ENCODE measurements around the gene FNDC10. TPM values are rescaled to one million over a fixed set of nuclear protein-coding genes. Genes with fewer than 3 reads are reported as not detected.

FNDC10 gene
- total and polyA plus RNA-seq, 9 of the 15 experiments (the other 6 are each of a cell fraction or from before 2014, with no cell fraction given) = 0.08 to 6.3 (median 1.6) TPM

DNA sequence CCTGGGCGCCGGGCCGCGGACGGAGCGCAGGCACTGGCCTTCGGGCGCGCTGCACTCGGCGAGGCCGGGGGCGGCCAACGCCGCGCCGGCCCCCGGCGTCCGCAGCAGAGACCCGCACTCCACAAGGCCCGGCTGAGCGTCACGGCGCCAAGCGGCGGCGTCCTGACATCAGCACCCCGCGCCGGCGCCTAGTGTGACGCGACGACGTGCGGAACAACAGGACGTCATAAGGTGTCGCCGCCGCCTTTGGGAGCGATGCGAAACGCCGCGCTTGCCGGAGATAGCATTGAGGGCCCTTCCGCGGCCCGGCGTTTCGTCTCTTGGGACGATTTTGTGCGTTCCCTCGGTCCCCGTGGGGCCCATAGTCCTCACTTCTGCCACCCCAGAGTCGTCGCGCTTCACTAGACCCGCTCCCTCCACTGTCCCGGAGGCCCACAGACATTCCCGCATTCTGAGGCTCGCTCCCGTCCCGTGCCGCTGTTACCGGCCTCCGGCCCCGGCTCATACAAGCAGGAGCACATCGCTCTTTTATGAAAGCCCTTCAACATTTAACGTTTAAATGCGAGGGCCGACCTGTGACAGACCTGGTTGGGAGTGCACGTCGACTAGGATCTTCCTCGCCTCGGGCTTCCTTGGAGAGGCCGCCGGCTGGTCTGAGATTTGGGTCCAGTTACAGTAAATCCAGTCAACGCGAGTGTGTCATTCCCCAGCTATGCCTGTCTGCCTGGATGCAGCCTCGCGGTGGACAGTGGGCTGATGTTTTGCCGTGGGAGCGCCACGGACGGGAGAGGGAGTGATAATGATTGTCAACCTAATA, 25.0 kb downstream of the FNDC10 start, which contains the start of gene SSU72 (continued):
- peak; percentile 99 for TF ChIP-seq GATAD2B (IDR thresholded peaks at IDR 0.05; ENCODE audit: borderline replicate concordance)
- TF ChIP-seq GTF2A2 (tag; IDR thresholded peaks at IDR 0.05) = no peak; the same call in 1 of the 2 replicates
- TF ChIP-seq TBL1XR1 (IDR thresholded peaks at IDR 0.05; ENCODE audit: low read length in 2 of 2) = peak; percentile 83 to 100
- no peak; the same call in 1 of the 2 replicates for TF ChIP-seq BACH1 (tag; IDR thresholded peaks at IDR 0.05)
- TF ChIP-seq ZNF699 (CRISPR knock-in tag; IDR thresholded peaks at IDR 0.05; ENCODE audit: insufficient replicate concordance) = no peak
- TF ChIP-seq, protein P1, sequence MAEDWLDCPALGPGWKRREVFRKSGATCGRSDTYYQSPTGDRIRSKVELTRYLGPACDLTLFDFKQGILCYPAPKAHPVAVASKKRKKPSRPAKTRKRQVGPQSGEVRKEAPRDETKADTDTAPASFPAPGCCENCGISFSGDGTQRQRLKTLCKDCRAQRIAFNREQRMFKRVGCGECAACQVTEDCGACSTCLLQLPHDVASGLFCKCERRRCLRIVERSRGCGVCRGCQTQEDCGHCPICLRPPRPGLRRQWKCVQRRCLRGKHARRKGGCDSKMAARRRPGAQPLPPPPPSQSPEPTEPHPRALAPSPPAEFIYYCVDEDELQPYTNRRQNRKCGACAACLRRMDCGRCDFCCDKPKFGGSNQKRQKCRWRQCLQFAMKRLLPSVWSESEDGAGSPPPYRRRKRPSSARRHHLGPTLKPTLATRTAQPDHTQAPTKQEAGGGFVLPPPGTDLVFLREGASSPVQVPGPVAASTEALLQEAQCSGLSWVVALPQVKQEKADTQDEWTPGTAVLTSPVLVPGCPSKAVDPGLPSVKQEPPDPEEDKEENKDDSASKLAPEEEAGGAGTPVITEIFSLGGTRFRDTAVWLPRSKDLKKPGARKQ (CRISPR knock-in tag; IDR thresholded peaks at IDR 0.05) = no peak
- TF ChIP-seq ZNF407 (IDR thresholded peaks at IDR 0.05; ENCODE audit: low read depth) = no peak
- no peak for TF ChIP-seq SMARCE1 (IDR thresholded peaks at IDR 0.05)
- peak; percentile 86 for TF ChIP-seq GABPA (tag; conservative IDR thresholded peaks at IDR 0.05; ENCODE audit: low read depth)
- peak; percentile 20; the same call in 1 of the 2 replicates for TF ChIP-seq HLTF (IDR thresholded peaks at IDR 0.05)
- TF ChIP-seq TGIF2 (CRISPR knock-in tag; IDR thresholded peaks at IDR 0.05) = no peak
- TF ChIP-seq ESRRA (IDR thresholded peaks at IDR 0.05; ENCODE audit: borderline replicate concordance, low read depth) = peak; percentile 28; the same call in 1 of the 2 replicates
- TF ChIP-seq BRD9 (IDR thresholded peaks at IDR 0.05; ENCODE audit: low read depth, partially characterized antibody) = no peak
- TF ChIP-seq RBM34 (IDR thresholded peaks at IDR 0.05; ENCODE audit: borderline replicate concordance, insufficient read depth, low read length) = no peak

Data from K562 (cell line).